Peyer's patch (tissue), 4 donors: Measurements from ENCODE around the gene PMM2. TPM values are rescaled to one million over a fixed set of nuclear protein-coding genes. Genes with fewer than 3 reads are reported as not detected.

ENCODE experiments used
- DNase-seq, 3 donors: peaks; one replicate each; pipeline ENCODE4 v3.0.0-alpha.2; 2017 to 2019
- H3K27ac ChIP-seq, 4 donors: fragments of 200-600 bp; sonication (generic); one replicate each; pipeline ENCODE4 v1.5.1; 2016 to 2019
- H3K27me3 ChIP-seq, 2 donors: fragments of 200-600 bp; sonication (generic); one replicate each; pipeline ENCODE4 v1.5.1; 2019
- H3K36me3 ChIP-seq, 3 donors: fragments of 200-600 bp; sonication (generic); one replicate each; pipeline ENCODE4 v1.5.1; 2016 to 2019
- H3K4me1 ChIP-seq, 4 donors: fragments of 200-600 bp; sonication (generic); one replicate each; pipeline ENCODE4 v1.5.1; 2016 to 2019
- H3K4me3 ChIP-seq, 4 donors: fragments of 200-600 bp; sonication (generic); 1 replicate in 3 of 4; 2 replicates in 1 of 4; pipeline ENCODE4 v1.5.1; 2016 to 2019; ENCODE audit warnings: mild to moderate bottlenecking in 1 of 4
- H3K9me3 ChIP-seq, 4 donors: fragments of 200-600 bp; sonication (generic); one replicate each; pipeline ENCODE4 v1.5.1; 2016 to 2019; ENCODE audit warnings: mild to moderate bottlenecking in 1 of 4
- CTCF ChIP-seq, 6 experiments: fragments of 450-650 bp in 4 of 6; fragments of 200-600 bp in 2 of 6; sonication (generic) in 1 of 6; IDR thresholded peaks; one replicate each; pipeline ENCODE4 v1.5.1; 2017 to 2019; ENCODE audit warnings: antibody characterized with exemption in 6 of 6, mild to moderate bottlenecking in 3 of 6, moderate library complexity in 1 of 6
- POLR2A ChIP-seq, 2 donors: fragments of 450-650 bp; IDR thresholded peaks; one replicate each; pipeline ENCODE4 v1.5.1; 2017; ENCODE audit warnings: antibody characterized with exemption in 2 of 2, mild to moderate bottlenecking in 2 of 2, moderate library complexity in 2 of 2
- total RNA-seq, 4 donors: library from RNA; depleted of rRNA; stranded (reverse); fragments of >200 nt; gene quantifications; one replicate each; pipeline ENCODE4 v1.1.0, GENCODE V29; 2016

The PMM2 gene
- total RNA-seq, 4 donors from 2014 or later = 49.5 to 84.2 (median 82.3) TPM

- DNase-seq = no peak
Measured at GRCh38 chr16:8764525-8765250, 33.0 kb upstream of the PMM2 start.

GRCh38 chr16:8767176-8767575 is 30.5 kb upstream of the PMM2 start:
- H3K9me3 ChIP-seq = no peaks in the 10 kb centered on the region
- H3K36me3 ChIP-seq = peaks cover 0 to 28% (median 0%) of the 10 kb centered on the region in 3 donors
- TF ChIP-seq POLR2A (IDR thresholded peaks at IDR 0.05) = no peak
- no peak for TF ChIP-seq CTCF (IDR thresholded peaks at IDR 0.05)
- H3K4me3 ChIP-seq = no peak overlapping the region
- DNase-seq = no peak
- no peaks in the 10 kb centered on the region for H3K27me3 ChIP-seq
- no peaks in the 10 kb centered on the region for H3K4me1 ChIP-seq
- H3K27ac ChIP-seq = no peak overlapping the region

More at GRCh38 chr16:8764525-8765250, 33.0 kb upstream of the PMM2 start:
- TF ChIP-seq POLR2A (IDR thresholded peaks at IDR 0.05) (no peak), CTCF (IDR thresholded peaks at IDR 0.05) (no peak)
- H3K4me1 ChIP-seq = no peaks in the 10 kb centered on the region
- no peak overlapping the region for H3K4me3 ChIP-seq
- no peaks in the 10 kb centered on the region for H3K27me3 ChIP-seq
- no peak overlapping the region for H3K27ac ChIP-seq
- peaks cover 0 to 20% (median 0%) of the 10 kb centered on the region in 3 donors for H3K36me3 ChIP-seq
- no peaks in the 10 kb centered on the region for H3K9me3 ChIP-seq

GRCh38 chr16:8768283-8768682 is 29.4 kb upstream of the PMM2 start:
- H3K27ac ChIP-seq = no peak overlapping the region
- H3K9me3 ChIP-seq = no peaks in the 10 kb centered on the region
- TF ChIP-seq CTCF (IDR thresholded peaks at IDR 0.05) = no peak
- TF ChIP-seq POLR2A (IDR thresholded peaks at IDR 0.05) = no peak
- H3K27me3 ChIP-seq = no peaks in the 10 kb centered on the region
- H3K36me3 ChIP-seq = peaks cover 0 to 28% (median 0%) of the 10 kb centered on the region in 3 donors
- DNase-seq = no peak
- no peaks in the 10 kb centered on the region for H3K4me1 ChIP-seq
- H3K4me3 ChIP-seq = no peak overlapping the region

- DNase-seq = no peak
- H3K9me3 ChIP-seq = no peaks in the 10 kb centered on the region
- no peak for TF ChIP-seq CTCF (IDR thresholded peaks at IDR 0.05)
- no peak for TF ChIP-seq POLR2A (IDR thresholded peaks at IDR 0.05)
Measured at GRCh38 chr16:8768692-8769091, 28.9 kb upstream of the PMM2 start.

GRCh38 chr16:8773537-8773936 is 24.1 kb upstream of the PMM2 start:
- H3K36me3 ChIP-seq = peaks cover 0 to 49% (median 0%) of the 10 kb centered on the region in 3 donors
- no peak for TF ChIP-seq CTCF (IDR thresholded peaks at IDR 0.05)
- TF ChIP-seq POLR2A (IDR thresholded peaks at IDR 0.05) = no peak

More at GRCh38 chr16:8768692-8769091, 28.9 kb upstream of the PMM2 start:
- H3K36me3 ChIP-seq = peaks cover 0 to 28% (median 0%) of the 10 kb centered on the region in 3 donors
- no peak overlapping the region for H3K4me3 ChIP-seq
- no peaks in the 10 kb centered on the region for H3K27me3 ChIP-seq
- no peaks in the 10 kb centered on the region for H3K4me1 ChIP-seq
- H3K27ac ChIP-seq = no peak overlapping the region

More at GRCh38 chr16:8773537-8773936, 24.1 kb upstream of the PMM2 start:
- no peak overlapping the region for H3K27ac ChIP-seq
- H3K9me3 ChIP-seq = no peaks in the 10 kb centered on the region
- H3K4me3 ChIP-seq = no peak overlapping the region
- H3K27me3 ChIP-seq = no peaks in the 10 kb centered on the region
- DNase-seq = no peak
- no peaks in the 10 kb centered on the region for H3K4me1 ChIP-seq
